ENCODE results near the gene RERGL. TPM values are rescaled to one million over a fixed set of nuclear protein-coding genes. Genes with fewer than 3 reads are reported as not detected.

RERGL gene
- total RNA-seq, 1 donor from 2014 or later = 0.27 TPM

DNA sequence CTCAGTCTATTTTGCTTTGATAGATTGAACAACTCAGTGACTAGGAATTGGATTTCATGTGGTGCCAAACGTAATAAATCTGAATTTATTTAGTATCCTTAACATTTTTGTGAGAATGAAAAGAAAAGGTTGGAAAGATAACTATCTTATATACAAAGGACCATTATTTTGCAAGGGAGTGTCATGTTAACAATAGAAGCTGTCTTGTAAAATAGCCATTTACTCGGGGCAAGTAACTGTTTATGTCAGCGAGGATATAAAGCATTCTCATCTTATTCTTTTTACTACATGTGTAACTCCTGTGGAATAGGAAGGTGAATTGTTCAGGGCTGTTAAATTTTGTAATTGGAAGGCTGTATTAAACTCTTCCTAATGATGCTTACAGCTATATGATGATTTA is 5.9 kb downstream of the RERGL start:
- TF ChIP-seq, protein P1, sequence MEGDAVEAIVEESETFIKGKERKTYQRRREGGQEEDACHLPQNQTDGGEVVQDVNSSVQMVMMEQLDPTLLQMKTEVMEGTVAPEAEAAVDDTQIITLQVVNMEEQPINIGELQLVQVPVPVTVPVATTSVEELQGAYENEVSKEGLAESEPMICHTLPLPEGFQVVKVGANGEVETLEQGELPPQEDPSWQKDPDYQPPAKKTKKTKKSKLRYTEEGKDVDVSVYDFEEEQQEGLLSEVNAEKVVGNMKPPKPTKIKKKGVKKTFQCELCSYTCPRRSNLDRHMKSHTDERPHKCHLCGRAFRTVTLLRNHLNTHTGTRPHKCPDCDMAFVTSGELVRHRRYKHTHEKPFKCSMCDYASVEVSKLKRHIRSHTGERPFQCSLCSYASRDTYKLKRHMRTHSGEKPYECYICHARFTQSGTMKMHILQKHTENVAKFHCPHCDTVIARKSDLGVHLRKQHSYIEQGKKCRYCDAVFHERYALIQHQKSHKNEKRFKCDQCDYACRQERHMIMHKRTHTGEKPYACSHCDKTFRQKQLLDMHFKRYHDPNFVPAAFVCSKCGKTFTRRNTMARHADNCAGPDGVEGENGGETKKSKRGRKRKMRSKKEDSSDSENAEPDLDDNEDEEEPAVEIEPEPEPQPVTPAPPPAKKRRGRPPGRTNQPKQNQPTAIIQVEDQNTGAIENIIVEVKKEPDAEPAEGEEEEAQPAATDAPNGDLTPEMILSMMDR (IDR thresholded peaks at IDR 0.05) = no peak
- no peak overlapping the region for H3K27ac Mint-ChIP-seq (ENCODE audit: unreplicated experiment)
- no peaks in the 10 kb centered on the region for H3K9me3 Mint-ChIP-seq (ENCODE audit: low read depth)
- H3K27me3 Mint-ChIP-seq (ENCODE audit: low read depth) = peaks cover 10% of the 10 kb centered on the region
- H3K36me3 Mint-ChIP-seq (ENCODE audit: low read depth) = no peaks in the 10 kb centered on the region
- no peaks in the 10 kb centered on the region for H3K4me1 Mint-ChIP-seq (ENCODE audit: low read depth)
- no peak for DNase-seq (ENCODE audit: low spot score)
- H3K4me3 Mint-ChIP-seq (ENCODE audit: unreplicated experiment) = no peak overlapping the region

- Mint-ChIP-seq H3K27me3 (ENCODE audit: low read depth) (peaks cover 8% of the 10 kb centered on the region), H3K36me3 (ENCODE audit: low read depth) (no peaks in the 10 kb centered on the region), H3K4me3 (ENCODE audit: unreplicated experiment) (no peak overlapping the region), H3K4me1 (ENCODE audit: low read depth) (no peaks in the 10 kb centered on the region), H3K27ac (ENCODE audit: unreplicated experiment) (no peak overlapping the region), H3K9me3 (ENCODE audit: low read depth) (no peaks in the 10 kb centered on the region)
- no peak for DNase-seq (ENCODE audit: low spot score)
- TF ChIP-seq, protein P1 (IDR thresholded peaks at IDR 0.05) = no peak
Measured at GRCh38 chr12:18079541-18080246, 10.3 kb downstream of the RERGL start.

- Mint-ChIP-seq H3K27ac (ENCODE audit: unreplicated experiment) (no peak overlapping the region), H3K9me3 (ENCODE audit: low read depth) (no peaks in the 10 kb centered on the region), H3K27me3 (ENCODE audit: low read depth) (peaks cover 6% of the 10 kb centered on the region), H3K36me3 (ENCODE audit: low read depth) (no peaks in the 10 kb centered on the region), H3K4me3 (ENCODE audit: unreplicated experiment) (no peak overlapping the region), H3K4me1 (ENCODE audit: low read depth) (no peaks in the 10 kb centered on the region)
- no peak for DNase-seq (ENCODE audit: low spot score)
- TF ChIP-seq, protein P1 (IDR thresholded peaks at IDR 0.05) = no peak
Measured at GRCh38 chr12:18074001-18074400, 16.0 kb downstream of the RERGL start.

DNA sequence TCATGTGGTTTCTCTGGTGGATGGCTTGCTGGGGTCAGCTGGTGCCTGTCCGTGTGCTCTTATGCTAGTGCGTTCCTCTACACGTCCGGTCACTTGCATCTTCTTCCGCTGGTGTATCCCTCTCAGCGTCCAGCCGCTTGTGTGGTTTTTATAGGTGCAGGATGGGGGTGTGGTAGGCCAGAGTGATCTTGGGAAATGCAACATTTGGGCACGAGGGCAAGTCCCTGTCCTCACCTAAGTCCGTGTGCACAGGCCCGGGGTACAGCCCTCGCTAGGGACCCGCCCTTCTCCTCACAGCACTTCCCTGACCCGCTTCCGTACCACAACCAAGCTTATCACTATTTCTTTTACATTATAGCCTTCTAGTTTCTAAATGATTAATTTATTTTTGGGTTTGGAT is 17.3 kb downstream of the RERGL start:
- Mint-ChIP-seq H3K27ac (ENCODE audit: unreplicated experiment) (no peak overlapping the region), H3K4me3 (ENCODE audit: unreplicated experiment) (no peak overlapping the region), H3K9me3 (ENCODE audit: low read depth) (no peaks in the 10 kb centered on the region), H3K27me3 (ENCODE audit: low read depth) (peaks cover 6% of the 10 kb centered on the region), H3K4me1 (ENCODE audit: low read depth) (no peaks in the 10 kb centered on the region), H3K36me3 (ENCODE audit: low read depth) (no peaks in the 10 kb centered on the region)
- no peak for DNase-seq (ENCODE audit: low spot score)
- TF ChIP-seq, protein P1 (IDR thresholded peaks at IDR 0.05) = no peak

DNA sequence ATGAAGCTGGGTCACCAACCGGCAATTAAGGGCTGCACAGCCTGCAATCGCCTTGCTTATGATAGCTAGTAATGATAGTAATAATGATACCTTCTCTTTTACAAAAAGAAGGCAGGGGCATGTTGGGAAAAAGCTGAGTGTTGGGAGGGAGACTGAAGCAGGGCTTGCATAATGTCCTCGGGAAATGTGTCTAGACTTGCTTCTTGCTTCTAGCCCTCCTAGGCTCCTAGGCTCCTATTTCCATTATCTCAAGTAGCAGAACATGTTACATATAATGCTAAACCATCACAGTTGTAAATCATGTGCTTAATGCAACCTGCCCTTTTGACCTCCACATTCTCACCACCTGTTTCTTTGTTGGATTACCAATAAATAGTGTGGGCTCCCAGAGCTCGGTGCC is 18.7 kb downstream of the RERGL start:
- no peaks in the 10 kb centered on the region for H3K36me3 Mint-ChIP-seq (ENCODE audit: low read depth)
- H3K4me3 Mint-ChIP-seq (ENCODE audit: unreplicated experiment) = no peak overlapping the region
- peaks cover 4% of the 10 kb centered on the region for H3K27me3 Mint-ChIP-seq (ENCODE audit: low read depth)
- DNase-seq (ENCODE audit: low spot score) = no peak
- TF ChIP-seq, protein P1 (IDR thresholded peaks at IDR 0.05) = no peak
- H3K4me1 Mint-ChIP-seq (ENCODE audit: low read depth) = no peaks in the 10 kb centered on the region
- no peaks in the 10 kb centered on the region for H3K9me3 Mint-ChIP-seq (ENCODE audit: low read depth)
- H3K27ac Mint-ChIP-seq (ENCODE audit: unreplicated experiment) = no peak overlapping the region

Measured in chondrocyte (in vitro differentiated cells).